NB4 (cell line): Measurements from ENCODE around the gene ZSWIM5.
"Not testable (repeated sequence)": the region's sequence is repeated elsewhere in the genome, so short reads cannot be mapped to it uniquely, and the experiment has no call there.

ENCODE experiments used
- DNase-seq: peaks from one replicate; pipeline ENCODE4 v3.0.0; 2010; ENCODE audit warnings: low read depth
- H3K4me3 ChIP-seq: one replicate; pipeline ENCODE4 v1.5.1; 2011; ENCODE audit warnings: mild to moderate bottlenecking, low read depth, low read length, moderate library complexity
- CTCF ChIP-seq: IDR thresholded peaks from one replicate; pipeline ENCODE4 v1.5.1; 2012; ENCODE audit warnings: low read depth, low read length
- MAX ChIP-seq: IDR thresholded peaks from 2 replicates; pipeline ENCODE4 v1.6.1; 2011; ENCODE audit warnings: low read depth, low read length
- MYC ChIP-seq: IDR thresholded peaks from 2 replicates; pipeline ENCODE4 v1.6.1; 2011; ENCODE audit warnings: low read depth, low read length
- POLR2A ChIP-seq: IDR thresholded peaks from 2 replicates; pipeline ENCODE4 v1.6.1; 2011; ENCODE audit warnings: mild to moderate bottlenecking; ENCODE audit not compliant: insufficient read length; ENCODE audit errors: extremely low read depth

Gene ZSWIM5

GRCh38 chr1:45007311-45007710 is 199.1 kb downstream of the ZSWIM5 start:
- no peak overlapping the region for H3K4me3 ChIP-seq
- no peak for DNase-seq
- TF ChIP-seq CTCF (no peak), MAX (no peak), MYC (no peak), POLR2A (no peak)

- H3K4me3 ChIP-seq: no peak overlapping the region
- DNase-seq: no peak
- TF ChIP-seq MYC (no peak), CTCF (no peak), POLR2A (no peak), MAX (no peak)
These were observed 200.6 kb downstream of the ZSWIM5 start for GRCh38 chr1:45005761-45006160.

- no peak for TF ChIP-seq MAX
- TF ChIP-seq CTCF: no peak
- no peak for TF ChIP-seq MYC
- no peak for DNase-seq
- no peak overlapping the region for H3K4me3 ChIP-seq
These were observed 202.0 kb downstream of the ZSWIM5 start for GRCh38 chr1:45004281-45004920.

- TF ChIP-seq MYC (no peak), CTCF (no peak), MAX (no peak), POLR2A (no peak)
- H3K4me3 ChIP-seq: no peak overlapping the region
- no peak for DNase-seq
These were observed 202.7 kb downstream of the ZSWIM5 start for GRCh38 chr1:45003741-45004140.

- H3K4me3 ChIP-seq: no peak overlapping the region
- no peak for TF ChIP-seq MAX
- TF ChIP-seq MYC: no peak
- no peak for TF ChIP-seq CTCF
- no peak for TF ChIP-seq POLR2A
- no peak for DNase-seq
These were observed 203.5 kb downstream of the ZSWIM5 start for GRCh38 chr1:45002650-45003645.

GRCh38 chr1:45001576-45001975 is 204.8 kb downstream of the ZSWIM5 start:
- H3K4me3 ChIP-seq, DNase-seq: not testable (repeated sequence)
